Astrocyte (in vitro differentiated cells and primary cell): ENCODE data around the gene NCK2. TPM values are rescaled to one million over a fixed set of nuclear protein-coding genes. Genes with fewer than 3 reads are reported as not detected.
"Not testable (repeated sequence)": the region's sequence is repeated elsewhere in the genome, so short reads cannot be mapped to it uniquely, and the experiment has no call there.

Source experiments
- DNase-seq: peaks from one replicate; pipeline ENCODE4 v3.0.0-alpha.2; 2010; ENCODE audit warnings: low read depth
- FAIRE-seq: peaks from 2 replicates; lab custom pipeline; 2011; peaks lifted over from hg19 to GRCh38; lab: Jason Lieb, UNC
- H2AFZ ChIP-seq: 2 replicates; pipeline ENCODE4 v1.6.0; 2012; ENCODE audit warnings: low read depth, low read length, inconsistent platforms
- H3K27ac ChIP-seq: 2 replicates; pipeline ENCODE4 v1.5.1; 2011; ENCODE audit warnings: low read depth, low read length, inconsistent platforms
- H3K27me3 ChIP-seq: 2 replicates; pipeline ENCODE4 v1.6.0; 2011; ENCODE audit warnings: low read length, inconsistent platforms; ENCODE audit not compliant: insufficient read depth
- H3K36me3 ChIP-seq: 2 replicates; pipeline ENCODE4 v1.5.1; 2011; ENCODE audit warnings: low read length, inconsistent platforms; ENCODE audit not compliant: insufficient read depth
- H3K4me1 ChIP-seq: 2 replicates; pipeline ENCODE4 v1.5.1; 2011; ENCODE audit warnings: low read length, inconsistent platforms; ENCODE audit not compliant: insufficient read depth
- H3K4me2 ChIP-seq: 2 replicates; pipeline ENCODE4 v1.6.0; 2012; ENCODE audit warnings: low read length, inconsistent platforms
- H3K4me3 ChIP-seq: 2 replicates; pipeline ENCODE4 v1.5.1; 2011; ENCODE audit warnings: low read depth, mild to moderate bottlenecking, low read length, inconsistent platforms; ENCODE audit not compliant: insufficient read depth
- H3K79me2 ChIP-seq: 2 replicates; pipeline ENCODE4 v1.6.0; 2012; ENCODE audit warnings: mild to moderate bottlenecking, low read length, inconsistent platforms; ENCODE audit not compliant: insufficient read depth
- H3K9ac ChIP-seq: 2 replicates; pipeline ENCODE4 v1.6.0; 2012; ENCODE audit warnings: mild to moderate bottlenecking, low read length, inconsistent platforms
- H3K9me3 ChIP-seq: 2 replicates; pipeline ENCODE4 v1.5.1; 2012; ENCODE audit warnings: low read depth, mild to moderate bottlenecking, low read length, inconsistent platforms; ENCODE audit not compliant: insufficient read depth
- H4K20me1 ChIP-seq: 2 replicates; pipeline ENCODE4 v1.6.0; 2012; ENCODE audit warnings: low read length, inconsistent platforms; ENCODE audit not compliant: insufficient read depth
- H3K27ac Mint-ChIP-seq: one replicate; pipeline ENCODE4 v1.8.0; 2021; ENCODE audit warnings: mild to moderate bottlenecking, mixed read lengths; ENCODE audit not compliant: unreplicated experiment
- H3K27me3 Mint-ChIP-seq: one replicate; pipeline ENCODE4 v1.8.0; 2021; ENCODE audit warnings: low read depth, mixed read lengths; ENCODE audit not compliant: unreplicated experiment
- H3K36me3 Mint-ChIP-seq: one replicate; pipeline ENCODE4 v1.8.0; 2021; ENCODE audit warnings: low read depth, mixed read lengths; ENCODE audit not compliant: unreplicated experiment
- H3K4me1 Mint-ChIP-seq: one replicate; pipeline ENCODE4 v1.8.0; 2021; ENCODE audit warnings: low read depth, mixed read lengths; ENCODE audit not compliant: unreplicated experiment
- H3K4me3 Mint-ChIP-seq: one replicate; pipeline ENCODE4 v1.8.0; 2021; ENCODE audit warnings: mild to moderate bottlenecking, moderate library complexity, mixed read lengths; ENCODE audit not compliant: unreplicated experiment
- H3K9me3 Mint-ChIP-seq: one replicate; pipeline ENCODE4 v1.8.0; 2021; ENCODE audit warnings: mild to moderate bottlenecking, mixed read lengths; ENCODE audit not compliant: unreplicated experiment
- EZH2 ChIP-seq: IDR thresholded peaks from 2 replicates; pipeline ENCODE4 v1.6.1; 2012; ENCODE audit warnings: mild to moderate bottlenecking, low read length, inconsistent platforms; ENCODE audit not compliant: insufficient read depth
- total RNA-seq: library from RNA; stranded (reverse); gene quantifications from 2 replicates; pipeline ENCODE4 v1.2.1, GENCODE V29; 2021
- TF ChIP-seq, protein P1 (sequence below): IDR thresholded peaks from 2 replicates; pipeline ENCODE4 v1.5.1; 2011; ENCODE audit warnings: low read depth, mild to moderate bottlenecking, inconsistent platforms, low read length, moderate library complexity; ENCODE audit not compliant: insufficient read depth

The NCK2 gene
- total RNA-seq, 1 donor from 2014 or later = 61.6 TPM

DNA sequence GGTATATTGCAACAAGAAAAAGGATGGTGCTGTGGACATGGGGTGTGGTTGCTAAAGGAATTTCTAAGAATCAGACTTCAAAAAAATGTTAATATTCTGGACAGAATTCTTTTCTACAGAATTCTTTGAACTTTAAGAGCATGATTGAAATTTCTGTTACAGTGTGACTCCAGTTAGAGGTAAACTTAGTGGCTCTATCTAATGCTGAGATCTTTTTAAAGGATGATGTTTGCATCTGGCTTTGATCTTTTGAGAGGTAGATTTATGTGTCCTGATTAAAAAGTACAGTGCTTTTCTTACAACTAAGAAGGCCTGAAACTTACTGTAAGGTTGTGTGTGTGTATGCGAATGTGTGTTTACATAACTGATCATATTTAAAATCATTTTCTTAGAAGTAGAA is 25.4 kb downstream of the NCK2 start:
- Mint-ChIP-seq H3K36me3 (peaks cover 3% of the 10 kb centered on the region), H3K4me1 (peaks cover 36% of the 10 kb centered on the region), H3K4me3 (no peak overlapping the region), H3K9me3 (peaks cover 2% of the 10 kb centered on the region), H3K27me3 (no peaks in the 10 kb centered on the region), H3K27ac (no peak overlapping the region)
- Histone ChIP-seq H2AFZ (no peak overlapping the region), H3K4me2 (no peak overlapping the region), H3K4me1 (peaks cover 4% of the 10 kb centered on the region), H4K20me1 (peaks cover 78% of the 10 kb centered on the region), H3K36me3 (no peaks in the 10 kb centered on the region), H3K27me3 (no peaks in the 10 kb centered on the region), H3K79me2 (peaks cover 88% of the 10 kb centered on the region), H3K9ac (no peak overlapping the region), H3K4me3 (no peak overlapping the region), H3K27ac (no peak overlapping the region), H3K9me3 (no peaks in the 10 kb centered on the region)
- no peak for TF ChIP-seq EZH2
- FAIRE-seq (no peak), DNase-seq (no peak)

DNA sequence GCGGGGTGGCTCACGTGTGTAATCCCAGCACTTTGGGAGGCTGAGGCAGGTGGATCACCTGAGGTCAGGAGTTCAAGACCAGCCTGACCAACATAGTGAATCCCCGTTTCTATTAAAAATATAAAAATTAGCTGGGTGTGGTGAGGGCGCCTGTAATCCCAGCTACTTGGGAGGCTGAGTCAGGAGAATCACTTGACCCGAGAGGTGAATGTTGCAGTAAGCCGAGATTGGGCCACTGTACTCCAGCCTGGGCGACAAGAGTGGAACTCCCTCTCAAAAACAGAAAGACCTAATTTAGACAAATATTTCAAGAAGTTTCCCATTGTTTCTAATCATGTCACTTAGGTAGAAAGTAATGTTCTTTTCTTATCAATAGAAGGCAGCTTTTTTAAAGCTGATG is 26.6 kb downstream of the NCK2 start:
- H4K20me1 ChIP-seq = peaks cover 78% of the 10 kb centered on the region
- not testable (repeated sequence) for H3K27ac ChIP-seq, H3K4me1 ChIP-seq, H3K36me3 ChIP-seq, H3K4me3 ChIP-seq, H3K27me3 ChIP-seq, H3K4me2 ChIP-seq, FAIRE-seq, H3K9me3 ChIP-seq, H2AFZ ChIP-seq, H3K27me3 Mint-ChIP-seq, H3K4me3 Mint-ChIP-seq, H3K9me3 Mint-ChIP-seq, H3K36me3 Mint-ChIP-seq, H3K27ac Mint-ChIP-seq, DNase-seq, H3K9ac ChIP-seq
- H3K79me2 ChIP-seq = peaks cover 88% of the 10 kb centered on the region
- peaks cover 37% of the 10 kb centered on the region for H3K4me1 Mint-ChIP-seq

DNA sequence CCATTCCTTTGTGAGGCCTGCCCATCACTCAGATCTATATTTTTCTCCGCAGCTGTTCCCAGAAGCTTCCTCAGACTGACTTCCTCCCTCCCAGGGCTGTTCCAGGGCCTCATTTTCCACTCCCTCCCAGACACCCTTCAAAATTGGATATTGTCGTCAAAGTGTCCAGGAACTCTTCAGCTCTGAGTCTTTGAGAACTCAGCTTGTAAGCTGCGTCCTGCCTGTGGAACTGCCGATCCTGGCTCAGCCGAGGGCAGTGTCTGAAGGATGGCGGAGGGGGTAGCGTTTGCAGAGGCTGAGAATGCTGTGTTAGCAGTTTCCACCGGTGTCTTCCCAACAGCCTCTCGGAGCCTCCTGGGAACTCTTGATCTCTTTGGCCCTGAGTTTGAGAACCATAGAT is 27.1 kb downstream of the NCK2 start:
- peaks cover 78% of the 10 kb centered on the region for H4K20me1 ChIP-seq
- H3K36me3 ChIP-seq = no peaks in the 10 kb centered on the region
- H3K27ac ChIP-seq = no peak overlapping the region
- DNase-seq (no peak), FAIRE-seq (no peak)
- no peak overlapping the region for H3K4me3 ChIP-seq
- TF ChIP-seq, protein P1, sequence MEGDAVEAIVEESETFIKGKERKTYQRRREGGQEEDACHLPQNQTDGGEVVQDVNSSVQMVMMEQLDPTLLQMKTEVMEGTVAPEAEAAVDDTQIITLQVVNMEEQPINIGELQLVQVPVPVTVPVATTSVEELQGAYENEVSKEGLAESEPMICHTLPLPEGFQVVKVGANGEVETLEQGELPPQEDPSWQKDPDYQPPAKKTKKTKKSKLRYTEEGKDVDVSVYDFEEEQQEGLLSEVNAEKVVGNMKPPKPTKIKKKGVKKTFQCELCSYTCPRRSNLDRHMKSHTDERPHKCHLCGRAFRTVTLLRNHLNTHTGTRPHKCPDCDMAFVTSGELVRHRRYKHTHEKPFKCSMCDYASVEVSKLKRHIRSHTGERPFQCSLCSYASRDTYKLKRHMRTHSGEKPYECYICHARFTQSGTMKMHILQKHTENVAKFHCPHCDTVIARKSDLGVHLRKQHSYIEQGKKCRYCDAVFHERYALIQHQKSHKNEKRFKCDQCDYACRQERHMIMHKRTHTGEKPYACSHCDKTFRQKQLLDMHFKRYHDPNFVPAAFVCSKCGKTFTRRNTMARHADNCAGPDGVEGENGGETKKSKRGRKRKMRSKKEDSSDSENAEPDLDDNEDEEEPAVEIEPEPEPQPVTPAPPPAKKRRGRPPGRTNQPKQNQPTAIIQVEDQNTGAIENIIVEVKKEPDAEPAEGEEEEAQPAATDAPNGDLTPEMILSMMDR = no peak
- no peak for TF ChIP-seq EZH2
- Mint-ChIP-seq H3K4me3 (no peak overlapping the region), H3K27ac (no peak overlapping the region), H3K36me3 (peaks cover 3% of the 10 kb centered on the region), H3K27me3 (no peaks in the 10 kb centered on the region), H3K4me1 (peaks cover 37% of the 10 kb centered on the region), H3K9me3 (peaks cover 2% of the 10 kb centered on the region)
- no peaks in the 10 kb centered on the region for H3K27me3 ChIP-seq
- H3K9me3 ChIP-seq = no peaks in the 10 kb centered on the region
- H3K4me1 ChIP-seq = peaks cover 4% of the 10 kb centered on the region
- H3K79me2 ChIP-seq = peaks cover 88% of the 10 kb centered on the region
- H2AFZ ChIP-seq = no peak overlapping the region
- no peak overlapping the region for H3K9ac ChIP-seq
- H3K4me2 ChIP-seq = no peak overlapping the region
